GM12878 (cell line): ENCODE data around the gene ARFGAP3. TPM values are rescaled to one million over a fixed set of nuclear protein-coding genes. Genes with fewer than 3 reads are reported as not detected.

ENCODE experiments used
- ATAC-seq: fragments of 200-7000 bp; cut with Tn5 transposase; 3 replicates; pipeline ENCODE4 v1.9.1; 2020; ENCODE audit warnings: mild to moderate bottlenecking, moderate library complexity
- BruUV-seq: library from RNA; stranded (reverse); fragments of 400-500 nt; replicated peaks from 2 replicates; lab custom pipeline; 2021; lab: Mats Ljungman, UMichigan
- CTCF ChIA-PET: fragments of 300-600 bp; sonication (Branson Sonifier 250); formaldehyde crosslinking; extraction: SDS; loops from one replicate; lab custom pipeline; 2021; ENCODE audit warnings: inconsistent platforms; lab: Yijun Ruan, JAX
- POLR2A ChIA-PET: fragments of 350-600 bp; formaldehyde crosslinking; extraction: SDS; loops from one replicate; lab custom pipeline; 2021; ENCODE audit warnings: inconsistent platforms; lab: Charles Lee
- RAD21 ChIA-PET: fragments of 300-600 bp; sonication (Branson Sonifier 250); formaldehyde crosslinking; loops from one replicate; lab custom pipeline; 2023; ENCODE audit warnings: antibody characterized with exemption; ENCODE audit not compliant: unreplicated experiment; lab: Charles Lee
- SMC1A ChIA-PET: fragments of 300-600 bp; sonication (Branson Sonifier 250); formaldehyde crosslinking; loops from one replicate; lab custom pipeline; 2023; ENCODE audit not compliant: unreplicated experiment, uncharacterized antibody; lab: Charles Lee
- DNase-seq: peaks from one replicate; pipeline ENCODE4 v3.0.0-alpha.2; 2011; ENCODE audit warnings: low read depth, low spot score
- FAIRE-seq: peaks from 3 replicates; lab custom pipeline; 2011; peaks lifted over from hg19 to GRCh38; lab: Jason Lieb, UNC
- H2AFZ ChIP-seq: 2 replicates; pipeline ENCODE4 v1.6.0; 2011; ENCODE audit warnings: low read depth, low read length, control low read depth; ENCODE audit not compliant: control insufficient read depth
- H3K27ac ChIP-seq: 2 replicates; pipeline ENCODE4 v1.5.1; 2011; ENCODE audit warnings: control low read depth; ENCODE audit not compliant: control insufficient read depth, insufficient read depth
- H3K27me3 ChIP-seq, 2 experiments: replicated peaks in 1 of 2; 2 replicates each; pipeline versions ENCODE4 v1.6.0 to v1.6.1; 2011; ENCODE audit warnings: low read length in 1 of 2; ENCODE audit not compliant: control insufficient read depth in 2 of 2, insufficient read depth in 2 of 2
- H3K36me3 ChIP-seq, 2 experiments: 2 replicates each; pipeline ENCODE4 v1.5.1; 2011; ENCODE audit warnings: low read length in 1 of 2; ENCODE audit not compliant: control insufficient read depth in 2 of 2, insufficient read depth in 2 of 2
- H3K4me1 ChIP-seq: 2 replicates; pipeline ENCODE4 v1.6.1; 2011; ENCODE audit warnings: mild to moderate bottlenecking, low read length, moderate library complexity, mixed read lengths; ENCODE audit not compliant: control insufficient read depth, insufficient read depth
- H3K4me2 ChIP-seq: 2 replicates; pipeline ENCODE4 v1.6.0; 2011; ENCODE audit warnings: control low read depth; ENCODE audit not compliant: control insufficient read depth, insufficient read depth
- H3K4me3 ChIP-seq: fragments of 200-600 bp; sonication (generic); 2 replicates; pipeline ENCODE4 v1.5.1; 2016
- H3K79me2 ChIP-seq: 2 replicates; pipeline ENCODE4 v1.6.0; 2011; ENCODE audit warnings: low read length; ENCODE audit not compliant: control insufficient read depth, insufficient read depth
- H3K9ac ChIP-seq: 2 replicates; pipeline ENCODE4 v1.8.0; 2011; ENCODE audit warnings: low read length, control low read depth, mixed read lengths; ENCODE audit not compliant: control insufficient read depth, insufficient read depth
- H3K9me3 ChIP-seq: replicated peaks from 3 replicates; pipeline ENCODE4 v1.5.1; 2011; ENCODE audit warnings: mild to moderate bottlenecking, low read length; ENCODE audit not compliant: control insufficient read depth, insufficient read depth
- H4K20me1 ChIP-seq: 2 replicates; pipeline ENCODE4 v1.6.0; 2011; ENCODE audit not compliant: control insufficient read depth, insufficient read depth
- ASH2L ChIP-seq: fragments of 300-600, 200-600 bp; sonication (generic); IDR thresholded peaks from 2 replicates; pipeline ENCODE4 v1.6.1; 2017; ENCODE audit warnings: low read depth, mild to moderate bottlenecking, borderline replicate concordance
- ATF2 ChIP-seq: IDR thresholded peaks from 2 replicates; pipeline ENCODE4 v1.6.1; 2012; ENCODE audit warnings: low read length, inconsistent platforms
- CBFB ChIP-seq: IDR thresholded peaks from 2 replicates; pipeline ENCODE4 v1.6.1; 2016; ENCODE audit warnings: antibody characterized with exemption, low read depth
- E2F4 ChIP-seq: IDR thresholded peaks from 2 replicates; pipeline ENCODE4 v1.6.1; 2012; ENCODE audit warnings: low read depth, low read length, improper control_type of control experiment
- EGR1 ChIP-seq, 2 experiments: IDR thresholded peaks; 1 replicate in 1 of 2; 2 replicates in 1 of 2; pipeline ENCODE4 v1.6.1; 2011 to 2012; ENCODE audit warnings: low read depth in 2 of 2, low read length in 2 of 2, borderline replicate concordance in 1 of 2, mild to moderate bottlenecking in 1 of 2, moderate library complexity in 1 of 2
- ESRRA ChIP-seq: IDR thresholded peaks from 2 replicates; pipeline ENCODE4 v1.6.1; 2012; ENCODE audit warnings: mild to moderate bottlenecking, low read length, improper control_type of control experiment
- FOXM1 ChIP-seq: IDR thresholded peaks from 2 replicates; pipeline ENCODE4 v1.6.1; 2012; ENCODE audit warnings: low read depth, mild to moderate bottlenecking, inconsistent platforms, low read length, moderate library complexity
- HDAC6 ChIP-seq: fragments of 200-600 bp; sonication (generic); IDR thresholded peaks from one replicate; pipeline ENCODE4 v1.8.0; 2017; ENCODE audit warnings: antibody characterized with exemption; ENCODE audit not compliant: unreplicated experiment
- LARP7 ChIP-seq: fragments of 450-650 bp; IDR thresholded peaks from 2 replicates; pipeline ENCODE4 v1.6.1; 2017; ENCODE audit warnings: mild to moderate bottlenecking
- PAX5 ChIP-seq: IDR thresholded peaks from 2 replicates; pipeline ENCODE4 v1.6.1; 2011; ENCODE audit warnings: low read depth, low read length, borderline replicate concordance
- POLR2A ChIP-seq: IDR thresholded peaks from 2 replicates; pipeline ENCODE4 v1.6.1; 2011; ENCODE audit warnings: low read depth, mild to moderate bottlenecking, low read length
- RCOR1 ChIP-seq: conservative IDR thresholded peaks from 2 replicates; pipeline ENCODE4 v1.6.1; 2012; ENCODE audit warnings: low read depth, low read length, improper control_type of control experiment
- RUNX3 ChIP-seq: IDR thresholded peaks from 2 replicates; pipeline ENCODE4 v1.6.1; 2012; ENCODE audit warnings: low read length, inconsistent platforms
- STAT3 ChIP-seq: IDR thresholded peaks from 2 replicates; pipeline ENCODE4 v1.6.1; 2011; ENCODE audit warnings: low read depth, low read length, improper control_type of control experiment
- TCF3 ChIP-seq: IDR thresholded peaks from 2 replicates; pipeline ENCODE4 v1.6.1; 2012; ENCODE audit warnings: low read depth, mild to moderate bottlenecking, low read length, borderline replicate concordance; ENCODE audit not compliant: insufficient read depth
- USF1 ChIP-seq: IDR thresholded peaks from 2 replicates; pipeline ENCODE4 v1.6.1; 2011; ENCODE audit warnings: borderline replicate concordance, low read depth, mild to moderate bottlenecking, moderate library complexity, mixed read lengths, low read length; ENCODE audit not compliant: insufficient read depth; ENCODE audit errors: extremely low read length
- WRNIP1 ChIP-seq: IDR thresholded peaks from 2 replicates; pipeline ENCODE4 v1.6.1; 2011; ENCODE audit warnings: low read depth, low read length, improper control_type of control experiment, borderline replicate concordance
- ZBED1 ChIP-seq: IDR thresholded peaks from 2 replicates; pipeline ENCODE4 v1.6.1; 2016; ENCODE audit warnings: borderline replicate concordance
- WGBS: methylation state at CpG from one replicate; pipeline ENCODE4 v1.1.6; 2016; ENCODE audit warnings: low lambda C conversion rate; ENCODE audit not compliant: insufficient replicate concordance, insufficient coverage; ENCODE audit errors: missing lambda C conversion rate; 5-methylcytosine and 5-hydroxymethylcytosine counted together
- in situ Hi-C: fragments of 300-500 bp; cut with MboI; formaldehyde crosslinking; loops from 9 replicates; pipeline ENCODE4 v1.14.3; 2018; ENCODE audit warnings: mixed read lengths
- intact Hi-C: fragments of 100-400 bp; cut with micrococcal nuclease; formaldehyde crosslinking; loops from one replicate; pipeline ENCODE4 v1.14.2; 2022; ENCODE audit not compliant: unreplicated experiment
- polyA plus RNA-seq, 11 experiments: library from polyadenylated mRNA; depleted of rRNA in 4 of 11; unstranded in 6 of 11; stranded (reverse) in 5 of 11; fragments of >200 nt; fragmentation: Nextera tagmentation in 4 of 11; fragmentation: Illumina TruSeq in 1 of 11; extraction: Ambion mirVana in 4 of 11; extraction: Trizol in 1 of 11; gene quantifications; 1 replicate in 1 of 11; 2 replicates in 10 of 11; pipeline versions ENCODE4 v1.2.1 to v1.2.3, GENCODE V29; 2011 to 2016; ENCODE audit warnings: inconsistent platforms in 2 of 11, missing spikeins in 2 of 11, low read depth in 1 of 11
- total RNA-seq, 4 experiments: library from RNA; depleted of rRNA in 3 of 4; stranded (reverse); fragments of >200 nt in 3 of 4; fragmentation: Illumina TruSeq in 1 of 4; extraction: Trizol in 1 of 4; gene quantifications; 2 replicates each; pipeline versions ENCODE4 v1.2.1 to v1.2.3, GENCODE V29; 2013 to 2021

The ARFGAP3 gene
- total and polyA plus RNA-seq, 10 of the 15 experiments (the other 5 are each of a cell fraction or from before 2014, with no cell fraction given), result 29.7 to 50.8 (median 39.5) TPM

GRCh38 chr22:42869463-42869862 is 12.4 kb upstream of the ARFGAP3 start:
- ATAC-seq, result no peak
- ChIA-PET CTCF (interaction anchor here (0.5 to 3.1 kb wide), 9 partner anchors 9 to 221 kb away, joined by 3 to 22 read pairs (median 3); no protein-coding TSS in a partner anchor), SMC1A (interaction anchor here (0.8 to 2.3 kb wide), 3 partner anchors 36 to 164 kb away, joined by 3 to 16 read pairs (median 4); no protein-coding TSS in a partner anchor), POLR2A (interaction anchor here (0.6 kb wide), 1 partner anchor 138 kb away, joined by 3 read pairs; no protein-coding TSS in a partner anchor), RAD21 (interaction anchor here (1.3 to 3.6 kb wide), 3 partner anchors 50 to 165 kb away, joined by 3 to 35 read pairs (median 8); no protein-coding TSS in a partner anchor)
- no peaks in the 10 kb centered on the region; the same call in 2 of the 3 replicates for H3K9me3 ChIP-seq
- no TSS peak for BruUV-seq
- H3K79me2 ChIP-seq, result no peaks in the 10 kb centered on the region
- no peak for FAIRE-seq
- no peak overlapping the region for H3K9ac ChIP-seq
- H3K4me2 ChIP-seq, result no peak overlapping the region
- in situ Hi-C loops (loop anchor here (5.0 kb wide), 1 partner anchor 207 kb away; no protein-coding TSS in a partner anchor), intact Hi-C loops (loop anchor here (5.0 kb wide), 1 partner anchor 163 kb away; no protein-coding TSS in a partner anchor)
- H3K27me3 ChIP-seq, result no peaks in the 10 kb centered on the region
- H3K4me1 ChIP-seq, result no peaks in the 10 kb centered on the region
- peaks cover 14 to 20% of the 10 kb centered on the region in 2 experiments; a peak in 3 of 4 replicates for H3K36me3 ChIP-seq
- no peak overlapping the region for H3K27ac ChIP-seq
- H4K20me1 ChIP-seq, result no peaks in the 10 kb centered on the region
- no peak overlapping the region for H2AFZ ChIP-seq
- no peak for DNase-seq
- no peak overlapping the region for H3K4me3 ChIP-seq
- WGBS, result 90% methylated on average over 8 of the region's 8 CpGs
- TF ChIP-seq RUNX3 (no peak), E2F4 (no peak), WRNIP1 (no peak), ESRRA (no peak), TCF3 (no peak), ZBED1 (no peak), EGR1 (IDR thresholded peaks at IDR 0.05; ENCODE audit: borderline replicate concordance in 1 of 2, low read depth in 2 of 2, low read length in 2 of 2) (no peak), PAX5 (no peak), POLR2A (no peak), CBFB (no peak), STAT3 (no peak), HDAC6 (no peak), FOXM1 (no peak), RCOR1 (no peak), USF1 (no peak), ASH2L (no peak), LARP7 (no peak), ATF2 (no peak)
